Measurements from ENCODE around the gene GARNL3. TPM values are rescaled to one million over a fixed set of nuclear protein-coding genes. Genes with fewer than 3 reads are reported as not detected.

GARNL3 gene
- total and polyA plus RNA-seq, 2 experiments from 2014 or later, result 8.7 to 21.9 TPM

- DNase-seq (ENCODE audit: low spot score), result peak; percentile 100
- no peak for TF ChIP-seq EZH2phosphoT487 (IDR thresholded peaks at IDR 0.05; ENCODE audit: unreplicated experiment)
- peak in 1 of 2 experiments; percentile 10; a peak in 1 of 4 replicates for TF ChIP-seq CTCF (conservative IDR thresholded peaks at IDR 0.05; ENCODE audit: low read depth in 2 of 2)
- TF ChIP-seq POLR2AphosphoS5 (IDR thresholded peaks at IDR 0.05; ENCODE audit: low read depth), result peak; percentile 81
- no peak for TF ChIP-seq ETS1 (IDR thresholded peaks at IDR 0.05)
- no peak for TF ChIP-seq REST (IDR thresholded peaks at IDR 0.05; ENCODE audit: unreplicated experiment)
- no peak for TF ChIP-seq ZNF462 (CRISPR knock-in tag; IDR thresholded peaks at IDR 0.05)
- TF ChIP-seq STAT1 (IDR thresholded peaks at IDR 0.05; ENCODE audit: unreplicated experiment), result no peak
- TF ChIP-seq JUNB (IDR thresholded peaks at IDR 0.05; ENCODE audit: unreplicated experiment), result no peak
- no peak for TF ChIP-seq ZNF114 (CRISPR knock-in tag; IDR thresholded peaks at IDR 0.05)
- TF ChIP-seq NANOG (IDR thresholded peaks at IDR 0.05; ENCODE audit: borderline replicate concordance), result peak; percentile 56; the same call in 1 of the 2 replicates
- TF ChIP-seq ZNF331 (CRISPR knock-in tag; IDR thresholded peaks at IDR 0.05; ENCODE audit: low read depth), result no peak
- TF ChIP-seq EZH2 (IDR thresholded peaks at IDR 0.05; ENCODE audit: low read depth, unreplicated experiment), result no peak
- peak; percentile 48; the same call in 1 of the 2 replicates for TF ChIP-seq CREB1 (CRISPR knock-in tag; IDR thresholded peaks at IDR 0.05; ENCODE audit: low read depth)
- H3K36me3 Mint-ChIP-seq (ENCODE audit: low read depth), result peaks cover 6% of the 10 kb centered on the region; the same call in 2 of the 3 replicates
- no peaks in the 10 kb centered on the region for H3K9me3 Mint-ChIP-seq
- Histone ChIP-seq H3K4me1 (ENCODE audit: insufficient read depth) (peaks cover 9% of the 10 kb centered on the region), H2AFZ (peak within 1 kb of the TSS; percentile 70), H4K20me1 (replicated peaks; ENCODE audit: insufficient read depth) (peaks cover 5% of the 10 kb centered on the region; the same call in 1 of the 2 replicates), H3K9me2 (ENCODE audit: insufficient read depth) (no peaks in the 10 kb centered on the region), H3K4me2 (peak within 1 kb of the TSS; percentile 89), H3K27me3 (ENCODE audit: insufficient read depth) (0 out of 2 replicates have a peak, but pooled peaks cover 13% of the 10 kb centered on the region), H3F3A (replicated peaks; ENCODE audit: low read depth) (no peaks in the 10 kb centered on the region; the same call in 1 of the 2 replicates), H3K36me3 (ENCODE audit: insufficient read depth) (no peaks in the 10 kb centered on the region; the same call in 1 of the 2 replicates), H3K4me3 (peak within 1 kb of the TSS; percentile 79), H3K27ac (ENCODE audit: low read depth) (no peak within 1 kb of the TSS), H3K79me2 (replicated peaks; ENCODE audit: insufficient read depth) (peaks cover 17% of the 10 kb centered on the region)
- peak within 1 kb of the TSS; percentile 85 for H3K4me3 Mint-ChIP-seq
- peak within 1 kb of the TSS; percentile 94 for H3K27ac Mint-ChIP-seq
- ATAC-seq, result peak; percentile 90
- peaks cover 6% of the 10 kb centered on the region for H3K27me3 Mint-ChIP-seq (ENCODE audit: insufficient read depth, low read depth, poor library complexity)
- peaks cover 15% of the 10 kb centered on the region for H3K4me1 Mint-ChIP-seq
Observed at GRCh38 chr9:127396808-127397645, 132.5 kb downstream of the GARNL3 start, which contains the start of gene SLC2A8. SLC2A8 (plus strand) TSS chr9:127397169; CDS start chr9:127397231, 62 bp downstream.
